H9 (cell line): ENCODE measurements around the gene A2ML1. TPM values are rescaled to one million over a fixed set of nuclear protein-coding genes. Genes with fewer than 3 reads are reported as not detected.

ENCODE experiments used
- DNase-seq: peaks from one replicate; pipeline ENCODE4 v3.0.0-alpha.2; 2017
- H2AFZ ChIP-seq: one replicate; pipeline ENCODE4 v1.6.1; 2013; ENCODE audit warnings: mild to moderate bottlenecking, low read length, control low read depth, moderate library complexity
- H2AK5ac ChIP-seq: 2 replicates; pipeline ENCODE4 v1.6.1; 2013; ENCODE audit warnings: low read length, control low read depth, mixed read lengths; ENCODE audit not compliant: insufficient read length
- H2BK120ac ChIP-seq: one replicate; pipeline ENCODE4 v1.6.1; 2013; ENCODE audit warnings: low read depth, mild to moderate bottlenecking, low read length, control low read depth, inconsistent platforms; ENCODE audit not compliant: poor library complexity, severe bottlenecking
- H2BK12ac ChIP-seq: 2 replicates; pipeline ENCODE4 v1.6.1; 2013; ENCODE audit warnings: low read length, control low read depth, mixed read lengths, low read depth; ENCODE audit not compliant: insufficient read length
- H2BK15ac ChIP-seq: 2 replicates; pipeline ENCODE4 v1.6.1; 2013; ENCODE audit warnings: low read depth, low read length, control low read depth
- H2BK20ac ChIP-seq: one replicate; pipeline ENCODE4 v1.6.1; 2013; ENCODE audit warnings: low read depth, mild to moderate bottlenecking, low read length, control low read depth, inconsistent platforms; ENCODE audit not compliant: poor library complexity, severe bottlenecking
- H2BK5ac ChIP-seq: 2 replicates; pipeline ENCODE4 v1.6.1; 2013; ENCODE audit warnings: low read length, control low read depth, mixed read lengths; ENCODE audit not compliant: insufficient read length
- H3K14ac ChIP-seq: 2 replicates; pipeline ENCODE4 v1.6.1; 2013; ENCODE audit warnings: low read length, control low read depth; ENCODE audit not compliant: insufficient read depth
- H3K18ac ChIP-seq: 2 replicates; pipeline ENCODE4 v1.6.1; 2013; ENCODE audit warnings: low read depth, mild to moderate bottlenecking, mixed read lengths, low read length, control low read depth; ENCODE audit not compliant: insufficient read length
- H3K23ac ChIP-seq: 2 replicates; pipeline ENCODE4 v1.6.1; 2013; ENCODE audit warnings: low read length, control low read depth, mixed read lengths, low read depth; ENCODE audit not compliant: insufficient read length
- H3K23me2 ChIP-seq: 2 replicates; pipeline ENCODE4 v1.6.1; 2013; ENCODE audit warnings: low read depth, mild to moderate bottlenecking, mixed read lengths, low read length, control low read depth; ENCODE audit not compliant: insufficient read length, poor library complexity, severe bottlenecking
- H3K27ac ChIP-seq: 2 replicates; pipeline ENCODE4 v1.5.1; 2013; ENCODE audit warnings: low read length, control low read depth, mixed read lengths, low read depth; ENCODE audit not compliant: insufficient read length
- H3K27me3 ChIP-seq: 2 replicates; pipeline ENCODE4 v1.6.1; 2013; ENCODE audit warnings: low read length, control low read depth, inconsistent platforms; ENCODE audit not compliant: insufficient read depth
- H3K4ac ChIP-seq: 2 replicates; pipeline ENCODE4 v1.6.1; 2013; ENCODE audit warnings: low read depth, mild to moderate bottlenecking, control low read depth, inconsistent platforms, low read length, moderate library complexity
- H3K4me1 ChIP-seq: 2 replicates; pipeline ENCODE4 v1.6.1; 2013; ENCODE audit warnings: low read length, control low read depth, inconsistent platforms; ENCODE audit not compliant: insufficient read depth
- H3K4me2 ChIP-seq: 2 replicates; pipeline ENCODE4 v1.6.1; 2013; ENCODE audit warnings: low read length, control low read depth, mixed read lengths; ENCODE audit not compliant: insufficient read length, insufficient read depth
- H3K56ac ChIP-seq: 2 replicates; pipeline ENCODE4 v1.6.1; 2013; ENCODE audit warnings: low read depth, mild to moderate bottlenecking, mixed read lengths, low read length, control low read depth; ENCODE audit not compliant: insufficient read length
- H3K79me1 ChIP-seq: 2 replicates; pipeline ENCODE4 v1.6.1; 2013; ENCODE audit warnings: low read depth, mild to moderate bottlenecking, moderate library complexity, low read length, control low read depth, inconsistent platforms; ENCODE audit not compliant: insufficient read depth, poor library complexity, severe bottlenecking
- H3K79me2 ChIP-seq: 2 replicates; pipeline ENCODE4 v1.6.1; 2013; ENCODE audit warnings: low read length, control low read depth, inconsistent platforms; ENCODE audit not compliant: insufficient read depth
- H3K9ac ChIP-seq: 2 replicates; pipeline ENCODE4 v1.6.1; 2013; ENCODE audit warnings: low read length, control low read depth, mixed read lengths; ENCODE audit not compliant: insufficient read length; ENCODE audit errors: extremely low read depth
- H3K9me3 ChIP-seq: one replicate; pipeline ENCODE4 v1.6.1; 2013; ENCODE audit warnings: low read depth, low read length, inconsistent platforms; ENCODE audit not compliant: control insufficient read depth
- H3T11ph ChIP-seq: one replicate; pipeline ENCODE4 v1.6.1; 2013; ENCODE audit warnings: mild to moderate bottlenecking, low read length, control low read depth, inconsistent platforms
- H4K20me1 ChIP-seq: one replicate; pipeline ENCODE4 v1.6.1; 2013; ENCODE audit not compliant: control insufficient read depth, insufficient read length, insufficient read depth
- H4K5ac ChIP-seq: 2 replicates; pipeline ENCODE4 v1.6.1; 2013; ENCODE audit warnings: low read depth, mild to moderate bottlenecking, mixed read lengths, low read length, control low read depth; ENCODE audit not compliant: insufficient read length
- H4K8ac ChIP-seq: replicated peaks from 2 replicates; pipeline ENCODE4 v1.6.1; 2013; ENCODE audit warnings: low read length, control low read depth, mixed read lengths, low read depth; ENCODE audit not compliant: insufficient read length
- H4K91ac ChIP-seq: 2 replicates; pipeline ENCODE4 v1.6.1; 2013; ENCODE audit warnings: low read depth, mild to moderate bottlenecking, moderate library complexity, mixed read lengths, low read length, control low read depth; ENCODE audit not compliant: insufficient read length
- H3K27ac Mint-ChIP-seq, 3 experiments: 2 replicates in 2 of 3; 3 replicates in 1 of 3; pipeline ENCODE4 v1.8.0; 2020 to 2021; ENCODE audit warnings: mixed read lengths in 3 of 3, mild to moderate bottlenecking in 1 of 3, moderate library complexity in 1 of 3
- H3K27me3 Mint-ChIP-seq: 2 replicates; pipeline ENCODE4 v1.8.0; 2021; ENCODE audit warnings: low read depth, mild to moderate bottlenecking, moderate library complexity, mixed read lengths
- H3K36me3 Mint-ChIP-seq, 3 experiments: 2 replicates in 2 of 3; 3 replicates in 1 of 3; pipeline ENCODE4 v1.8.0; 2020 to 2021; ENCODE audit warnings: low read depth in 3 of 3, mixed read lengths in 3 of 3; ENCODE audit not compliant: insufficient read depth in 1 of 3
- H3K4me1 Mint-ChIP-seq, 2 experiments: 2 replicates each; pipeline ENCODE4 v1.8.0; 2020; ENCODE audit warnings: mixed read lengths in 2 of 2
- H3K4me3 Mint-ChIP-seq, 2 experiments: 2 replicates in 1 of 2; 3 replicates in 1 of 2; pipeline ENCODE4 v1.8.0; 2020 to 2021; ENCODE audit warnings: mild to moderate bottlenecking in 2 of 2, mixed read lengths in 2 of 2, moderate library complexity in 1 of 2
- H3K9me3 Mint-ChIP-seq, 2 experiments: 2 replicates in 1 of 2; 3 replicates in 1 of 2; pipeline ENCODE4 v1.8.0; 2020; ENCODE audit warnings: mild to moderate bottlenecking in 2 of 2, mixed read lengths in 2 of 2, moderate library complexity in 1 of 2
- WGBS: extraction: QIAGEN DNeasy Blood & Tissue Kit; methylation state at CpG from one replicate; pipeline ENCODE4 v1.1.7; 2013; ENCODE audit warnings: missing lambda C conversion rate, low lambda C conversion rate, mixed read lengths; ENCODE audit not compliant: insufficient read length; ENCODE audit errors: extremely low coverage; 5-methylcytosine and 5-hydroxymethylcytosine counted together
- total RNA-seq: library from RNA; stranded (reverse); gene quantifications from 2 replicates; pipeline ENCODE4 v1.2.1, GENCODE V29; 2021
- TF ChIP-seq, protein P1 (sequence below): fragments of 200-600 bp; sonication (generic); conservative IDR thresholded peaks from 3 replicates; pipeline ENCODE4 v1.8.0; 2021; ENCODE audit warnings: antibody characterized with exemption, mild to moderate bottlenecking

A2ML1 gene
- total RNA-seq, 1 experiment from 2014 or later: 2.8 TPM

DNA sequence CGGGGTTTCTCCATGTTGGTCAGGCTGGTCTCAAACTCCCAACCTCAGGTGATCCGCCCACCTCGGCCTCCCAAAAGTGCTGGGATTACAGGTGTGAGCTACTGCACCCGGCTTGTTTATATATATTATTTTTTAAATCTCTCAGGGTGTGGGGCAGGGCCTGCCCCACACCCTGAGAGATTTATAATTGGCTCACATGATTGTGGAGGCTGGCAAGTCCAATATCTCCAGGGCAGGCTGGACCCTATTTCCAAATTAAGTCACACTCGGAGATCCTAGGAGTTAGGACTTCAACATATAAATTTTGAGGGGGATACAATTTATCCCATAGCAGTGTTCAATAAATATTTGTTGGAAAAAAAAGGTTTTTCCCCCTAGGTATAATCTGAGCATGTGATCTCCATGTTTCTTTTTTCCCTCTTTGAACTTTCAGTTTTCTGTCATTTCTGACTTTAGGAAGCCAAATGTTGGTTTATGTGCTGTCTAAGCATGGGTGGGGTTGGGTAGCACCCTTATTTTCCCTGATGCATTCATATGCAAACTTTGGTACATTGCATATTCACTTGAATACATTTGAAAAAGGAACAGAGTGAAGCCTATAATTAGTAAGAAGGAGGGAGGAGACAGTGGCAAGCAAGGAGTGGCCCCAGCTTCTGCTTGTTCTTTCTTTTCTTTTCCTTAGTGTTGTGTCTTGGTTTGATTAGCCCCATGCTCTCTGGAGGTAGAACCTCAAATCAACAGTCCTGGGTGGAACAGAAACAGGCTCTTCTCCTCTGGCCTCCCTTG, 8.7 kb upstream of the A2ML1 start:
- TF ChIP-seq, protein P1, sequence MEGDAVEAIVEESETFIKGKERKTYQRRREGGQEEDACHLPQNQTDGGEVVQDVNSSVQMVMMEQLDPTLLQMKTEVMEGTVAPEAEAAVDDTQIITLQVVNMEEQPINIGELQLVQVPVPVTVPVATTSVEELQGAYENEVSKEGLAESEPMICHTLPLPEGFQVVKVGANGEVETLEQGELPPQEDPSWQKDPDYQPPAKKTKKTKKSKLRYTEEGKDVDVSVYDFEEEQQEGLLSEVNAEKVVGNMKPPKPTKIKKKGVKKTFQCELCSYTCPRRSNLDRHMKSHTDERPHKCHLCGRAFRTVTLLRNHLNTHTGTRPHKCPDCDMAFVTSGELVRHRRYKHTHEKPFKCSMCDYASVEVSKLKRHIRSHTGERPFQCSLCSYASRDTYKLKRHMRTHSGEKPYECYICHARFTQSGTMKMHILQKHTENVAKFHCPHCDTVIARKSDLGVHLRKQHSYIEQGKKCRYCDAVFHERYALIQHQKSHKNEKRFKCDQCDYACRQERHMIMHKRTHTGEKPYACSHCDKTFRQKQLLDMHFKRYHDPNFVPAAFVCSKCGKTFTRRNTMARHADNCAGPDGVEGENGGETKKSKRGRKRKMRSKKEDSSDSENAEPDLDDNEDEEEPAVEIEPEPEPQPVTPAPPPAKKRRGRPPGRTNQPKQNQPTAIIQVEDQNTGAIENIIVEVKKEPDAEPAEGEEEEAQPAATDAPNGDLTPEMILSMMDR: no peak
- Mint-ChIP-seq H3K36me3 (no peaks in the 10 kb centered on the region; a peak in 1 of 7 replicates), H3K27ac (peak overlapping the region; percentile 92 to 96 (median 96)), H3K9me3 (no peaks in the 10 kb centered on the region), H3K27me3 (no peaks in the 10 kb centered on the region), H3K4me1 (peaks cover 53 to 57% of the 10 kb centered on the region in 2 experiments), H3K4me3 (peak overlapping the region in 1 of 2 experiments; percentile 47; a peak in 2 of 5 replicates)
- no peak for DNase-seq
- Histone ChIP-seq H3K27ac (peak overlapping the region; percentile 97), H2AFZ (no peak overlapping the region), H2AK5ac (no peak overlapping the region), H4K8ac (no peak overlapping the region), H3K4me1 (peaks cover 9% of the 10 kb centered on the region; the same call in 1 of the 2 replicates), H4K20me1 (no peaks in the 10 kb centered on the region), H3K4ac (no peak overlapping the region), H3K79me1 (no peaks in the 10 kb centered on the region), H3K23ac (no peak overlapping the region), H2BK20ac (no peak overlapping the region), H2BK5ac (peak overlapping the region; percentile 87), H2BK15ac (no peak overlapping the region), H3K4me2 (peak overlapping the region; percentile 44), H3K27me3 (no peaks in the 10 kb centered on the region), H2BK12ac (peak overlapping the region; percentile 86), H3T11ph (no peak overlapping the region), H3K79me2 (no peaks in the 10 kb centered on the region), H4K5ac (no peak overlapping the region), H3K23me2 (no peaks in the 10 kb centered on the region), H3K9me3 (no peaks in the 10 kb centered on the region), H4K91ac (no peak overlapping the region), H3K18ac (no peak overlapping the region), H3K9ac (peak overlapping the region; percentile 30), H2BK120ac (no peak overlapping the region), H3K14ac (no peak overlapping the region), H3K56ac (no peak overlapping the region)
- WGBS: no CpG with 5 or more reads among the region's 5 CpGs
